Nucleus accumbens (tissue), 56 donors: ENCODE measurements around the gene POPDC3.
A peak's percentile ranks its signal among the peaks of the same experiment; 100 is the strongest.

ENCODE experiments used
- DNase-seq, 56 donors: peaks; one replicate each; lab custom pipeline; 2025; lab: John Stamatoyannopoulos, UW

POPDC3 gene

GRCh38 chr6:105161421-105161820 lies 18.4 kb downstream of the POPDC3 start:
- no peak for DNase-seq

- no peak for DNase-seq
Measured at GRCh38 chr6:105153676-105154075, 26.1 kb downstream of the POPDC3 start.

- DNase-seq: no peak
Measured at GRCh38 chr6:105152880-105153279, 26.9 kb downstream of the POPDC3 start.

GRCh38 chr6:105151644-105152043 lies 28.2 kb downstream of the POPDC3 start:
- no peak for DNase-seq

GRCh38 chr6:105138141-105138540 lies 41.7 kb downstream of the POPDC3 start:
- no peak for DNase-seq

- peak in 22 of 56 donors; percentile 6 to 45 (median 26) for DNase-seq
Measured at GRCh38 chr6:105137388-105137787, 42.4 kb downstream of the POPDC3 start.

- DNase-seq: peak in 47 of 56 donors; percentile 8 to 82 (median 54)
Measured at GRCh38 chr6:105136431-105137350, 43.1 kb downstream of the POPDC3 start.

- DNase-seq: peak in 6 of 56 donors; percentile 15 to 57 (median 40)
Measured at GRCh38 chr6:105135907-105136430, 43.8 kb downstream of the POPDC3 start.

- peak in 2 of 56 donors; percentile 2 to 3 for DNase-seq
Measured at GRCh38 chr6:105135056-105135455, 44.8 kb downstream of the POPDC3 start.

GRCh38 chr6:105122717-105123116 lies 57.1 kb downstream of the POPDC3 start:
- DNase-seq: no peak

- no peak for DNase-seq
Measured at GRCh38 chr6:105121981-105122380, 57.8 kb downstream of the POPDC3 start.

GRCh38 chr6:105120570-105120969 lies 59.2 kb downstream of the POPDC3 start:
- DNase-seq: no peak

- DNase-seq: no peak
Measured at GRCh38 chr6:105116150-105116549, 63.7 kb downstream of the POPDC3 start.

GRCh38 chr6:105113422-105113821 lies 66.4 kb downstream of the POPDC3 start:
- DNase-seq: no peak

- no peak for DNase-seq
Measured at GRCh38 chr6:105112577-105112976, 67.2 kb downstream of the POPDC3 start.

GRCh38 chr6:105111871-105112270 lies 67.9 kb downstream of the POPDC3 start:
- DNase-seq: no peak

- DNase-seq: no peak
Measured at GRCh38 chr6:105111105-105111504, 68.7 kb downstream of the POPDC3 start.

- no peak for DNase-seq
Measured at GRCh38 chr6:105109955-105110895, 69.6 kb downstream of the POPDC3 start.

- no peak for DNase-seq
Measured at GRCh38 chr6:105108631-105109262, 71.1 kb downstream of the POPDC3 start.
